ENCODE measurements around the gene SDHC.

The SDHC gene

DNA sequence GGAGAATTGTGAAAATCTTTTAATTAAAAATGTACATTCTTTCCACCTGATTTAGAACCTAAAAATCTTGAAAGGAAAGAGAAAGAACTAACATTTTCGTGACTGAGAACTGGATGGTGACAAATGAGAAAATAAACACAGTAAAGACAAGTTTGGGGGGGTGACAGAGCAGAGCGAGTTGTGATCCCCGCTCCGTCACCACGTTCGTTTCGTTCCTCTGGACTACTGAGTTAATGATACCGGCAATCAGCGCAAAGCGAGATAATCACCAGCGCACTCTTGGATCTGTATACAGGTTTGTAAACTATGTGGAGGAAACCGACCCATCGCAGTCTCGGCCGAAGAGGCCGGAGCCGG, 84.7 kb downstream of the SDHC start:
- H4K8ac ChIP-seq (ENCODE audit: low read depth, low read length) = no peak overlapping the region

DNA sequence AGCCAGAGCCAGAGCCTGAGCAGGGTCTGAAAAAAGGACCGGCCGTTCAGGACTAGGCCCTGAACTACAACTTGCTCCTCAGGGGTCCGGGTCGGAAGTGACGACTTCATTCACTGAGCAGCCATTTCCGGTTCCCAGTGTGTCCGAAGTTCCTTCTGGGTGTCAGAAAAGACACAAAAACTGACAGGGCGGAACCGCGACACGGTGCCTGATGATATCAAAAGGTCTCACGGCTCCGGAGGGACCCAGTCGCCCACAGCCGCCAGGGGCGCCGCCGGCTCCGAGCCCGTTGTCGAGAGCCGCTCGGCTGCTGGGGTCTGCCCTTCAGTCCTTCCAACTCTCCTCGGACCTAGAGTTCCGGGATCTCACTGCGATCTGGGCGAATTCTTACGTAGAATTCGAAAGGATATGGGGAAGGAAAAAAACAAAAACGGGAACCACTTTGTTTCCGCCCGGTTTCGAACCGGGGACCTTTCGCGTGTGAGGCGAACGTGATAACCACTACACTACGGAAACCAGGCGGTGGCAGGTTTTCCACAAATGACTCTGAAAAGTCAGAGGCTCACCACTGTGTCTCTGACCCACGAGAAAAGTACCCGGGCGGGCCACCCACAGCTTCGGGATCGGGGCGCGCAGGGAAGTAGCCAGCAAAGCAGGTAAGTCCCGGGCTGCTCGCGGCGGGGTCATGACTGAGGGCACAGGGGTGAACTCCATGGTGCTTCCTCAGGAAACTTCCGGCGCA, 85.2 kb downstream of the SDHC start:
- no peak overlapping the region for H3K4ac ChIP-seq (ENCODE audit: low read length)
- H3K36me3 ChIP-seq (replicated peaks in 1 of 2; ENCODE audit: control insufficient read depth in 2 of 2, insufficient read depth in 2 of 2, low read length in 2 of 2) = no peaks in the 10 kb centered on the region
- H3K9ac ChIP-seq (ENCODE audit: low read depth, low read length, poor library complexity) = peak overlapping the region; percentile 46
- peak overlapping the region; percentile 75 to 88 for H3K4me3 ChIP-seq (ENCODE audit: low read length in 2 of 2)
- peak; percentile 88 for DNase-seq (ENCODE audit: low spot score)
- H3K18ac ChIP-seq (ENCODE audit: low read length) = peak overlapping the region; percentile 90
- H2AK5ac ChIP-seq (ENCODE audit: low read depth, low read length) = no peak overlapping the region
- peaks cover 0 to 2% of the 10 kb centered on the region in 2 donors for H3K9me3 ChIP-seq (replicated peaks in 1 of 2; ENCODE audit: control insufficient read depth in 2 of 2, insufficient read depth in 1 of 2, low read depth in 1 of 2, low read length in 2 of 2)
- no peak overlapping the region for H2BK120ac ChIP-seq (ENCODE audit: low read depth, low read length)
- no peaks in the 10 kb centered on the region for H3K79me1 ChIP-seq (ENCODE audit: low read depth, low read length)
- no peak overlapping the region for H3K14ac ChIP-seq (ENCODE audit: low read length)
- peak overlapping the region; percentile 97 for H2AFZ ChIP-seq (ENCODE audit: low read length)
- H3K27me3 ChIP-seq (ENCODE audit: control insufficient read depth in 3 of 3, insufficient read depth in 3 of 3, low read depth in 1 of 3, low read length in 3 of 3) = no peaks in the 10 kb centered on the region
- peak overlapping the region; percentile 5 for H3K23ac ChIP-seq (ENCODE audit: low read depth, low read length, poor library complexity)
- H3K4me2 ChIP-seq (ENCODE audit: insufficient read depth, low read length, poor library complexity, severe bottlenecking) = peak overlapping the region; percentile 63
- no peak overlapping the region for H2BK15ac ChIP-seq (ENCODE audit: low read length)
- no peak overlapping the region for H4K91ac ChIP-seq (ENCODE audit: low read depth, low read length, poor library complexity)
- H3K27ac ChIP-seq (replicated peaks; ENCODE audit: low read length) = peak overlapping the region; percentile 89
- H4K8ac ChIP-seq (ENCODE audit: low read depth, low read length) = no peak overlapping the region
- no CpG with 5 or more reads among the region's 53 CpGs for WGBS, 2 donors (ENCODE audit: extremely low coverage in 2 of 2, insufficient read length in 2 of 2, insufficient replicate concordance in 1 of 2)
- H2BK5ac ChIP-seq (ENCODE audit: low read length) = peak overlapping the region; percentile 30
- H3K4me1 ChIP-seq (ENCODE audit: control insufficient read depth in 2 of 2, insufficient read depth in 1 of 2, low read depth in 1 of 2, low read length in 2 of 2) = peaks cover 0 to 1% of the 10 kb centered on the region in 2 donors
- no peak overlapping the region for H2BK12ac ChIP-seq (ENCODE audit: low read length)

More for the DNA sequence above, 84.7 kb downstream of the SDHC start:
- Histone ChIP-seq H2BK15ac (ENCODE audit: low read length) (no peak overlapping the region), H2BK12ac (ENCODE audit: low read length) (no peak overlapping the region), H3K4me3 (ENCODE audit: low read length in 2 of 2) (peak overlapping the region; percentile 75 to 88), H3K18ac (ENCODE audit: low read length) (no peak overlapping the region), H3K27ac (replicated peaks; ENCODE audit: low read length) (peak overlapping the region; percentile 89), H3K4me2 (ENCODE audit: insufficient read depth, low read length, poor library complexity, severe bottlenecking) (peak overlapping the region; percentile 63), H3K9me3 (replicated peaks in 1 of 2; ENCODE audit: control insufficient read depth in 2 of 2, insufficient read depth in 1 of 2, low read depth in 1 of 2, low read length in 2 of 2) (peaks cover 0 to under 1% of the 10 kb centered on the region in 2 donors), H3K14ac (ENCODE audit: low read length) (no peak overlapping the region), H3K23ac (ENCODE audit: low read depth, low read length, poor library complexity) (peak overlapping the region; percentile 5), H2AFZ (ENCODE audit: low read length) (peak overlapping the region; percentile 97), H3K4ac (ENCODE audit: low read length) (no peak overlapping the region), H2BK5ac (ENCODE audit: low read length) (peak overlapping the region; percentile 30), H2BK120ac (ENCODE audit: low read depth, low read length) (no peak overlapping the region), H3K27me3 (ENCODE audit: control insufficient read depth in 3 of 3, insufficient read depth in 3 of 3, low read depth in 1 of 3, low read length in 3 of 3) (no peaks in the 10 kb centered on the region), H3K4me1 (ENCODE audit: control insufficient read depth in 2 of 2, insufficient read depth in 1 of 2, low read depth in 1 of 2, low read length in 2 of 2) (peaks cover 0 to 1% of the 10 kb centered on the region in 2 donors), H3K9ac (ENCODE audit: low read depth, low read length, poor library complexity) (no peak overlapping the region), H3K79me1 (ENCODE audit: low read depth, low read length) (no peaks in the 10 kb centered on the region), H3K36me3 (replicated peaks in 1 of 2; ENCODE audit: control insufficient read depth in 2 of 2, insufficient read depth in 2 of 2, low read length in 2 of 2) (no peaks in the 10 kb centered on the region), H4K91ac (ENCODE audit: low read depth, low read length, poor library complexity) (no peak overlapping the region), H2AK5ac (ENCODE audit: low read depth, low read length) (no peak overlapping the region)
- no CpG with 5 or more reads among the region's 17 CpGs for WGBS, 2 donors (ENCODE audit: extremely low coverage in 2 of 2, insufficient read length in 2 of 2, insufficient replicate concordance in 1 of 2)
- DNase-seq (ENCODE audit: low spot score) = no peak

DNA sequence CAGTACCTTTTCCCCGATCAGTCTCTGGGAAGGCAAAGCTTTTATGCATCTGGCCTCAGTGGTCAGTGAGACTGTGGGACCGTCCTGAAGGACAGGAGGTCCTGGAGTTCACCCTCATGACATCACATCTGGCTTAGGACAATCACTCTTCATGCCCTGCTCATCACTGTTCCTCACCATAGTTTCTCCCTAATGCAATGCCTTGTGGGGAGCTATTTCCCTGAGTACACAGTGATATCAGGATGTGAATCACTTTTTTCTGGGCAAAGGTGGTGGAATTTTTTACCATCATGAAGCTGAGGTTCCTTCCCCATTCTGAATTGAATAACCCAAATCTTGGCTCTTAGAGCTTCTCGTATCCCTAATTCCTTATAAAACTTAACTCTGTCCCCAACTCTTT, 88.3 kb downstream of the SDHC start:
- Histone ChIP-seq H2BK120ac (ENCODE audit: low read depth, low read length) (no peak overlapping the region), H2AK5ac (ENCODE audit: low read depth, low read length) (no peak overlapping the region), H3K36me3 (replicated peaks in 1 of 2; ENCODE audit: control insufficient read depth in 2 of 2, insufficient read depth in 2 of 2, low read length in 2 of 2) (no peaks in the 10 kb centered on the region), H3K4me1 (ENCODE audit: control insufficient read depth in 2 of 2, insufficient read depth in 1 of 2, low read depth in 1 of 2, low read length in 2 of 2) (peaks cover 0 to 1% of the 10 kb centered on the region in 2 donors), H3K79me1 (ENCODE audit: low read depth, low read length) (no peaks in the 10 kb centered on the region), H3K14ac (ENCODE audit: low read length) (no peak overlapping the region), H3K4me2 (ENCODE audit: insufficient read depth, low read length, poor library complexity, severe bottlenecking) (no peak overlapping the region), H2BK12ac (ENCODE audit: low read length) (no peak overlapping the region), H3K18ac (ENCODE audit: low read length) (no peak overlapping the region), H3K4ac (ENCODE audit: low read length) (no peak overlapping the region), H2BK15ac (ENCODE audit: low read length) (no peak overlapping the region), H2BK5ac (ENCODE audit: low read length) (no peak overlapping the region), H3K9ac (ENCODE audit: low read depth, low read length, poor library complexity) (no peak overlapping the region), H3K27me3 (ENCODE audit: control insufficient read depth in 3 of 3, insufficient read depth in 3 of 3, low read depth in 1 of 3, low read length in 3 of 3) (no peaks in the 10 kb centered on the region), H3K27ac (replicated peaks; ENCODE audit: low read length) (no peak overlapping the region), H4K91ac (ENCODE audit: low read depth, low read length, poor library complexity) (no peak overlapping the region), H2AFZ (ENCODE audit: low read length) (no peak overlapping the region), H3K23ac (ENCODE audit: low read depth, low read length, poor library complexity) (no peak overlapping the region), H3K4me3 (ENCODE audit: low read length in 2 of 2) (no peak overlapping the region), H4K8ac (ENCODE audit: low read depth, low read length) (no peak overlapping the region), H3K9me3 (replicated peaks in 1 of 2; ENCODE audit: control insufficient read depth in 2 of 2, insufficient read depth in 1 of 2, low read depth in 1 of 2, low read length in 2 of 2) (peaks cover 0 to 2% of the 10 kb centered on the region in 2 donors)
- no CpG with 5 or more reads among the region's 3 CpGs for WGBS, 2 donors (ENCODE audit: extremely low coverage in 2 of 2, insufficient read length in 2 of 2, insufficient replicate concordance in 1 of 2)
- DNase-seq (ENCODE audit: low spot score) = no peak

DNA sequence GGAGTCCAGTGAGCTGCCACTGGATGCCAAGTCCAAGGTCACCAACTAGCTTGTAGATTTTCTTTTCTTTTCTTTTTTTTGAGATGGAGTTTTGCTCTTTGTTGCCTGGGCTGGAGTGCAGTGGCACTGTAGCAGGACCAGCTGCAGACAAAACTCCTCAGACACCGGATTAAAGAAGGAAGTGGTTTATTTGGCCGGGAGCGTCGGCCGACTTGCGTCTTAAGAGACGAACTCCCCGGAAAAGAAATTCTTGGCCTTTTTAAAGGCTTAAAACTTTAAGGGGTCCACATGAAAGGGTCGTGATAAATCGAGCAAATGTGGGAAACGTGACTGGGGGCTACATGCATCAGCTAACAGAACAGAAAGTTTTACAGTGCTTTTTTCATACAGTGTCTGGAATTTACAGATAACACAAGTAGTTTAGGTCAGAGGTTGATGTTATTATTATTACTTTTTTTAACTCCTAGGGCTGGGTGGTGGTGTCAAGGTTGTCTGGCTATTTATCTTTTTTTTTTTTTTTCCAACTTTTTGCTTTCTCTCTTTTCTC, 89.9 kb downstream of the SDHC start:
- H3K18ac ChIP-seq (ENCODE audit: low read length) = no peak overlapping the region
- H2AK5ac ChIP-seq (ENCODE audit: low read depth, low read length) = no peak overlapping the region
- no peaks in the 10 kb centered on the region for H3K36me3 ChIP-seq (replicated peaks in 1 of 2; ENCODE audit: control insufficient read depth in 2 of 2, insufficient read depth in 2 of 2, low read length in 2 of 2)
- H3K4ac ChIP-seq (ENCODE audit: low read length) = no peak overlapping the region
- H3K9ac ChIP-seq (ENCODE audit: low read depth, low read length, poor library complexity) = no peak overlapping the region
- H3K23ac ChIP-seq (ENCODE audit: low read depth, low read length, poor library complexity) = no peak overlapping the region
- H3K14ac ChIP-seq (ENCODE audit: low read length) = no peak overlapping the region
- no peak overlapping the region for H3K4me3 ChIP-seq (ENCODE audit: low read length in 2 of 2)
- no peak overlapping the region for H3K4me2 ChIP-seq (ENCODE audit: insufficient read depth, low read length, poor library complexity, severe bottlenecking)
- no peak overlapping the region for H2BK12ac ChIP-seq (ENCODE audit: low read length)
- no peak overlapping the region for H2BK15ac ChIP-seq (ENCODE audit: low read length)
- no CpG with 5 or more reads among the region's 11 CpGs for WGBS, 2 donors (ENCODE audit: extremely low coverage in 2 of 2, insufficient read length in 2 of 2, insufficient replicate concordance in 1 of 2)
- H3K4me1 ChIP-seq (ENCODE audit: control insufficient read depth in 2 of 2, insufficient read depth in 1 of 2, low read depth in 1 of 2, low read length in 2 of 2) = no peaks in the 10 kb centered on the region
- H3K27me3 ChIP-seq (ENCODE audit: control insufficient read depth in 3 of 3, insufficient read depth in 3 of 3, low read depth in 1 of 3, low read length in 3 of 3) = no peaks in the 10 kb centered on the region
- no peak for DNase-seq (ENCODE audit: low spot score)
- no peak overlapping the region for H4K91ac ChIP-seq (ENCODE audit: low read depth, low read length, poor library complexity)
- no peak overlapping the region for H2BK5ac ChIP-seq (ENCODE audit: low read length)
- no peaks in the 10 kb centered on the region for H3K79me1 ChIP-seq (ENCODE audit: low read depth, low read length)
- H2AFZ ChIP-seq (ENCODE audit: low read length) = no peak overlapping the region
- no peak overlapping the region for H2BK120ac ChIP-seq (ENCODE audit: low read depth, low read length)
- H3K9me3 ChIP-seq (replicated peaks in 1 of 2; ENCODE audit: control insufficient read depth in 2 of 2, insufficient read depth in 1 of 2, low read depth in 1 of 2, low read length in 2 of 2) = peaks cover 0 to 2% of the 10 kb centered on the region in 2 donors
- H3K27ac ChIP-seq (replicated peaks; ENCODE audit: low read length) = no peak overlapping the region
- H4K8ac ChIP-seq (ENCODE audit: low read depth, low read length) = no peak overlapping the region
